T-cell (primary cell): ENCODE results near the gene CEBPG. TPM values are rescaled to one million over a fixed set of nuclear protein-coding genes. Genes with fewer than 3 reads are reported as not detected.

ENCODE experiments used
- ATAC-seq, 4 experiments: fragments of 200-7000 bp in 3 of 4; fragments of 150-1000 bp in 1 of 4; cut with Tn5 transposase; replicated peaks in 1 of 4; 1 replicate in 3 of 4; 2 replicates in 1 of 4; pipeline ENCODE4 v1.10.0; 2021; ENCODE audit warnings: moderate library complexity in 3 of 4, mild to moderate bottlenecking in 2 of 4, moderate number of reproducible peaks in 1 of 4
- CTCF ChIA-PET, 2 donors: fragments of 300-600 bp; sonication (Branson Sonifier 250); formaldehyde crosslinking; loops; one replicate each; lab custom pipeline; 2022; ENCODE audit warnings: antibody characterized with exemption in 2 of 2; lab: Charles Lee
- POLR2A ChIA-PET, 2 donors: fragments of 300-600 bp; sonication (Branson Sonifier 250); formaldehyde crosslinking; loops; one replicate each; lab custom pipeline; 2022; ENCODE audit warnings: antibody characterized with exemption in 2 of 2; lab: Charles Lee
- DNase-seq, 35 experiments: peaks; one replicate each; pipeline versions ENCODE4 v3.0.0 to v3.0.0-alpha.2; 2013 to 2023
- H3K27ac ChIP-seq: one replicate; pipeline ENCODE4 v1.5.1; 2013; ENCODE audit warnings: low read length
- H3K27me3 ChIP-seq, 2 experiments: replicated peaks in 1 of 2; 1 replicate in 1 of 2; 2 replicates in 1 of 2; pipeline versions ENCODE4 v1.6.1 to v1.7.0; 2013; ENCODE audit warnings: low read length in 1 of 2, mixed read lengths in 1 of 2; ENCODE audit not compliant: control insufficient read depth in 2 of 2, insufficient read depth in 2 of 2; ENCODE audit errors: extremely low read depth in 1 of 2
- H3K36me3 ChIP-seq, 2 donors: 1 replicate in 1 of 2; 2 replicates in 1 of 2; pipeline versions ENCODE4 v1.6.1 to v1.7.0; 2013; ENCODE audit warnings: low read length in 1 of 2; ENCODE audit not compliant: control insufficient read depth in 2 of 2, insufficient read depth in 1 of 2; ENCODE audit errors: extremely low read depth in 1 of 2
- H3K4me1 ChIP-seq, 2 experiments: 1 replicate in 1 of 2; 2 replicates in 1 of 2; pipeline versions ENCODE4 v1.6.1 to v1.7.0; 2013; ENCODE audit warnings: low read length in 2 of 2, mixed read lengths in 1 of 2; ENCODE audit not compliant: insufficient read depth in 2 of 2, control insufficient read depth in 1 of 2; ENCODE audit errors: extremely low read depth in 1 of 2
- H3K4me3 ChIP-seq, 2 donors: 1 replicate in 1 of 2; 2 replicates in 1 of 2; pipeline versions ENCODE4 v1.5.1 to v1.7.0; 2013; ENCODE audit warnings: mild to moderate bottlenecking in 2 of 2, low read length in 1 of 2, moderate library complexity in 1 of 2; ENCODE audit not compliant: control insufficient read depth in 1 of 2; ENCODE audit errors: extremely low read depth in 1 of 2
- H3K9me3 ChIP-seq: 2 replicates; pipeline ENCODE4 v1.7.0; 2013
- H3K27ac Mint-ChIP-seq, 2 donors: one replicate each; pipeline ENCODE4 v1.8.0; 2020 to 2021; ENCODE audit warnings: mild to moderate bottlenecking in 2 of 2, mixed read lengths in 2 of 2
- H3K27me3 Mint-ChIP-seq, 2 donors: one replicate each; pipeline ENCODE4 v1.8.0; 2021 to 2022; ENCODE audit warnings: mixed read lengths in 2 of 2
- H3K36me3 Mint-ChIP-seq: one replicate; pipeline ENCODE4 v1.8.0; 2021; ENCODE audit warnings: mixed read lengths
- H3K4me1 Mint-ChIP-seq, 3 donors: one replicate each; pipeline ENCODE4 v1.8.0; 2020 to 2022; ENCODE audit warnings: mixed read lengths in 3 of 3, mild to moderate bottlenecking in 1 of 3
- H3K4me3 Mint-ChIP-seq, 3 donors: one replicate each; pipeline ENCODE4 v1.8.0; 2020 to 2022; ENCODE audit warnings: mild to moderate bottlenecking in 3 of 3, mixed read lengths in 3 of 3, moderate library complexity in 3 of 3
- H3K9me3 Mint-ChIP-seq, 3 donors: one replicate each; pipeline ENCODE4 v1.8.0; 2020 to 2022; ENCODE audit warnings: mixed read lengths in 3 of 3
- WGBS: methylation state at CpG from one replicate; pipeline ENCODE4 v1.1.5; 2013; ENCODE audit warnings: missing lambda C conversion rate; ENCODE audit not compliant: insufficient coverage; 5-methylcytosine and 5-hydroxymethylcytosine counted together
- total RNA-seq, 35 experiments: library from RNA in 6 of 35; stranded (reverse) in 6 of 35; fragments of 120-200 nt in 1 of 35; gene quantifications; one replicate each; pipeline versions ENCODE4 v1.2.1 to v1.2.4 and lab custom pipeline; 2013 to 2026

Gene CEBPG
- total RNA-seq: 10 to 100 TPM; 15.9 to 27.1 (median 25.1) TPM
- 19.3 TPM for total RNA-seq (2013)
- total RNA-seq (lab: John Stamatoyannopoulos, UW): 33.9 to 225 (median 66.8) reads per million in 29 experiments

- Mint-ChIP-seq H3K27ac (peak within 1 kb of the TSS; percentile 86), H3K27me3 (no peaks in the 10 kb centered on the region), H3K4me1 (peaks cover 45 to 51% (median 50%) of the 10 kb centered on the region in 3 donors), H3K9me3 (no peaks in the 10 kb centered on the region), H3K36me3 (no peaks in the 10 kb centered on the region), H3K4me3 (peak within 1 kb of the TSS; percentile 85 to 90 (median 86))
- H3K4me1 ChIP-seq: peaks cover 6 to 31% of the 10 kb centered on the region in 2 experiments
- H3K36me3 ChIP-seq: no peaks in the 10 kb centered on the region
- DNase-seq (peak; percentile 80 to 98 (median 89)), ATAC-seq (peak; percentile 91 to 95 (median 92))
- peak within 1 kb of the TSS; percentile 87 for H3K27ac ChIP-seq
- H3K4me3 ChIP-seq: peak within 1 kb of the TSS; percentile 81 to 83
- under 1% methylated on average over 118 of the region's 118 CpGs for WGBS
- POLR2A ChIA-PET: interaction anchor here (0.6 to 1.2 kb wide), 5 partner anchors 12 to 955 kb away, joined by 3 to 5 read pairs (median 3); no protein-coding TSS in a partner anchor
- no peaks in the 10 kb centered on the region for H3K9me3 ChIP-seq
- H3K27me3 ChIP-seq: no peaks in the 10 kb centered on the region
- CTCF ChIA-PET: interaction anchor here in 1 of 2 donors (0.6 to 1.8 kb wide), 4 partner anchors 138 to 746 kb away, joined by 3 to 5 read pairs (median 4); no protein-coding TSS in a partner anchor
Measured at GRCh38 chr19:33373453-33374235, at the start of gene CEBPG. Gene CEBPG (plus strand): TSS chr19:33373709. CDS start chr19:33379240, 5,531 bp downstream.

- H3K4me1 ChIP-seq: no peaks in the 10 kb centered on the region
- H3K9me3 ChIP-seq: no peaks in the 10 kb centered on the region
- no peak for DNase-seq
- Mint-ChIP-seq H3K9me3 (peaks cover 4 to 24% (median 9%) of the 10 kb centered on the region in 3 donors), H3K27ac (no peak overlapping the region), H3K4me1 (no peaks in the 10 kb centered on the region), H3K36me3 (no peaks in the 10 kb centered on the region), H3K4me3 (no peak overlapping the region), H3K27me3 (peaks cover 13 to 19% of the 10 kb centered on the region in 2 donors)
- peaks cover 0 to 13% of the 10 kb centered on the region in 2 experiments for H3K27me3 ChIP-seq
- no peak overlapping the region for H3K27ac ChIP-seq
- no peak overlapping the region for H3K4me3 ChIP-seq
- ChIA-PET POLR2A (no interaction called here), CTCF (interaction anchor here in 1 of 2 donors (1.1 kb wide), 1 partner anchor 88 kb away, joined by 3 read pairs; no protein-coding TSS in a partner anchor)
- WGBS: 78% methylated on average over 2 of the region's 3 CpGs
- H3K36me3 ChIP-seq: no peaks in the 10 kb centered on the region
- ATAC-seq: no peak
Measured at GRCh38 chr19:33324628-33325027, 48.9 kb upstream of the CEBPG start.

DNA sequence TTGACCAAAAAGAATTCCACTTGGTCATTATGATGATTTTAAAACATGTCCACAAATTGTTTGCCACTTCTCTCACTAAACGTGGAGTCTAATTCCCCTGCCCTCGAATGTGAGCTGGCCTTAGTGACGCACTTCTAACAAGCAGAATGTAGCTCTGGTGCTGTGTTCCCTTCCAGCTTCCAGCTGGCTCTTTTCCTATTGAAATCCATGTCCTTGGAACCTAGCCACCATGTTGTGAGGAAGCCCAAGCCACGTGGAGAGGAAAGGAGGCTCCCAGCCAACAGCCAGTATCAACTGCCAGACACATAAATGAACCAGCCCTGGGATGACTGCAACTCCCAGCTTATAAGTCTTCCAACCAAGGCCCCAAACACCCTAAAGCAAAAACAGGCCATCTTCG, 47.6 kb upstream of the CEBPG start:
- Mint-ChIP-seq H3K27me3 (peaks cover 19 to 23% of the 10 kb centered on the region in 2 donors), H3K4me1 (no peaks in the 10 kb centered on the region), H3K4me3 (no peak overlapping the region), H3K27ac (no peak overlapping the region), H3K36me3 (no peaks in the 10 kb centered on the region), H3K9me3 (peaks cover 0 to 14% (median 4%) of the 10 kb centered on the region in 3 donors)
- Histone ChIP-seq H3K4me3 (no peak overlapping the region), H3K36me3 (no peaks in the 10 kb centered on the region), H3K9me3 (no peaks in the 10 kb centered on the region), H3K27me3 (peaks cover 0 to 13% of the 10 kb centered on the region in 2 experiments), H3K4me1 (no peaks in the 10 kb centered on the region), H3K27ac (no peak overlapping the region)
- ATAC-seq (no peak), DNase-seq (no peak)
- POLR2A ChIA-PET: no interaction called here
- WGBS: 67% methylated on average over 1 of the region's 5 CpGs
- CTCF ChIA-PET: no interaction called here

DNA sequence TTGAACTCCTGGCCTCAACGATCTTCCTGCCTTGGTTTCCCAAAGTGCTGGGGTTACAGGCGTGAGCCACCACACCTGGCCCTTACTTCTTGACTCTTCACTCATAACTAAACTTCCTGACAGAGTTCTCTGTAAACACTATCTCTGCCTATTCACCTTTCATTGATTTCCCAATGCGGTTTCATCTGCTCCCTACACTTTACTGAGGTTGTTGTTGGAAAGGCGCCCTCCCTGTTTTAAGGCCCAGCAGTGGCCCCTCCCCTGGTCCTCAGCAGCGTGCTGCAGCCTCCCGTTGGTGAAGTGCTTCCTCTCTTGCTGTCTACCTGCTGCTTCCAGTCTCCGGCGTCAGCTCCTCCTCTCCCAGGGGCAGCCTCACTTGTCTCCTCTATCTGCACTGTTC, 44.4 kb upstream of the CEBPG start:
- no peak overlapping the region for H3K27ac Mint-ChIP-seq
- CTCF ChIA-PET: no interaction called here
- no peak overlapping the region for H3K4me3 ChIP-seq
- no peaks in the 10 kb centered on the region for H3K36me3 Mint-ChIP-seq
- no peak for ATAC-seq
- no peak overlapping the region for H3K4me3 Mint-ChIP-seq
- peaks cover 0 to 15% of the 10 kb centered on the region in 2 experiments for H3K27me3 ChIP-seq
- 70% methylated on average over 6 of the region's 8 CpGs for WGBS
- POLR2A ChIA-PET: no interaction called here
- peaks cover 19 to 26% of the 10 kb centered on the region in 2 donors for H3K27me3 Mint-ChIP-seq
- H3K27ac ChIP-seq: no peak overlapping the region
- no peaks in the 10 kb centered on the region for H3K36me3 ChIP-seq
- no peaks in the 10 kb centered on the region for H3K9me3 ChIP-seq
- no peaks in the 10 kb centered on the region for H3K4me1 ChIP-seq
- no peak for DNase-seq
- H3K4me1 Mint-ChIP-seq: no peaks in the 10 kb centered on the region
- peaks cover 0 to 5% (median 0%) of the 10 kb centered on the region in 3 donors for H3K9me3 Mint-ChIP-seq

DNA sequence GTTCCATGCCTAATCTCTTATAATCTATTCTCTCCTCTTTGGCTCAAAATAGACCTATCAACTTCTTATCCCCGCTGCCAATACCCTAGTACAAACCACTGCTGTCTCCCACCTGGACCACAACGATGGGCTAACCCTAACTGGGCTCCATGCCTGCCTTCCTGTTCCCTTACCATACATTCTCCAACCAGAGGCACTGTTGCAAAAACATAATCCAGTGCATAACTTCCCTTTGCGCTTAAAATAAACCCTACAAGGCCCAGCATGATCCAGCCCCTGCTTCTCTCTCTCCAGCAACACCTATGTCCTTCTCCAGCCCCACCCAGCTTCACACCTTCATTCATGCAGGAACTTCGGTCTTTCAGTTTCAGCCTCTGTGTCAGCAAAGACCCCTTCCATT, 43.8 kb upstream of the CEBPG start:
- peaks cover 19 to 26% of the 10 kb centered on the region in 2 donors for H3K27me3 Mint-ChIP-seq
- no peaks in the 10 kb centered on the region for H3K4me1 Mint-ChIP-seq
- no peaks in the 10 kb centered on the region for H3K36me3 Mint-ChIP-seq
- no peaks in the 10 kb centered on the region for H3K36me3 ChIP-seq
- no peak overlapping the region for H3K27ac Mint-ChIP-seq
- ChIA-PET POLR2A (no interaction called here), CTCF (no interaction called here)
- H3K27ac ChIP-seq: no peak overlapping the region
- 64% methylated on average over 4 of the region's 4 CpGs for WGBS
- no peaks in the 10 kb centered on the region for H3K9me3 ChIP-seq
- peaks cover 0 to 16% of the 10 kb centered on the region in 2 experiments for H3K27me3 ChIP-seq
- peaks cover 0 to 5% (median 0%) of the 10 kb centered on the region in 3 donors for H3K9me3 Mint-ChIP-seq
- no peak overlapping the region for H3K4me3 Mint-ChIP-seq
- H3K4me1 ChIP-seq: no peaks in the 10 kb centered on the region
- no peak for DNase-seq
- no peak for ATAC-seq
- no peak overlapping the region for H3K4me3 ChIP-seq

- peaks cover 19 to 29% of the 10 kb centered on the region in 2 donors for H3K27me3 Mint-ChIP-seq
- DNase-seq: peak in 1 of 35 experiments; percentile 9
- H3K36me3 Mint-ChIP-seq: no peaks in the 10 kb centered on the region
- Histone ChIP-seq H3K9me3 (no peaks in the 10 kb centered on the region), H3K4me1 (no peaks in the 10 kb centered on the region), H3K27ac (no peak overlapping the region), H3K27me3 (peaks cover 0 to 20% of the 10 kb centered on the region in 2 experiments), H3K36me3 (no peaks in the 10 kb centered on the region), H3K4me3 (no peak overlapping the region)
- ChIA-PET CTCF (no interaction called here), POLR2A (no interaction called here)
- no peak overlapping the region for H3K27ac Mint-ChIP-seq
- no peak overlapping the region for H3K4me3 Mint-ChIP-seq
- H3K9me3 Mint-ChIP-seq: no peaks in the 10 kb centered on the region
- ATAC-seq: no peak
- no peaks in the 10 kb centered on the region for H3K4me1 Mint-ChIP-seq
- 15% methylated on average over 3 of the region's 5 CpGs for WGBS
Measured at GRCh38 chr19:33332248-33332647, 41.3 kb upstream of the CEBPG start.
